Stimulated activated CD4-positive, alpha-beta T cell treated with anti-CD3 and anti-CD28 coated beads, Interleukin-15, amount 100 ng/mL, for 1 hour (primary cell): ENCODE data around the gene WNT7A.
A peak's percentile ranks its signal among the peaks of the same experiment; 100 is the strongest.
"Not testable (repeated sequence)": the region's sequence is repeated elsewhere in the genome, so short reads cannot be mapped to it uniquely, and the experiment has no call there.

Experiments
- DNase-seq, 2 donors: peaks; one replicate each; pipeline ENCODE4 v3.0.0-alpha.2; 2020; ENCODE audit warnings: low read depth in 1 of 2, low spot score in 1 of 2

Gene WNT7A

DNA sequence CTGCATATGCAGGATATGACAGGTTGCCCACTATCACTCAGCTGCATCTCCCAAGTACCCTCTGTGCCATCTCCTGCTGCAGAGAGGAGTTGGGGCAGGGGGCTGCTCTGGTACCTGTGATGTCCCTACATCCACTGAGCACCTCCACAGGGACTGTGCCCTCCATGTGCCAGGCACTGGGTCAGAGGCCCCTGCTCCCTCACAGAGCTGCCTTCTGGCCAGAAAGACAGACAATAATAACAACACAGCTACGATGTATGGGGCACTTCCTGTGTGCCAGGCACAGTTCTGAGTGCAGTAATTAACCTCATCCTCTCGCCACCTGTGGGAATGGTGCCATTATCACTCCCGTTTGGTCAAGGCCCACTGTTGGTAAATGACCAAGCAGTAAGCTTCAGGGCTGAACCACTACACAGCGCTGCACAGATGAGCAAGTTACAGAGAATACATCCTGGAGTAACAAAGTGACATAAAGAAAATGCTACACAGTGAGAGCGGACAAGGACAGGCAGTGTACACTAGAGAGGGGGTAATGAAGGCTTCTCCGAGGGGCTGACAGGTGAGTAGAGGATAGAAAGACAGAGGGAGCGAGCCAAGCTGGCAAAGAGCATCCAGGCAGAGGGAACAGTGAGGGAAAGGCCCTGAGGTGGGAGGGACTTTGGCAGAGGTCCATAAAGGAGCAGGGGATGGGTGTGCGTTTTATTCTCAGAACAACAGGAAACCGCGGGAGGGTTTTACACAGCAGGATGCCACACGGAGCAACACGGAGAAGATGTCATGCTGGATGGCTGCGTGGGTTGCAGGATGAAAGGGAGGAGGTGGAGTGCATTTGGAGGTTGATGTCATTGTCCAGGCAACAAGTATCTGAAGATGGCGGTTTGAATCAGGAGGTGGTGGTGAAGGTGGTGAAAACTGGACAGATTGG is 13.6 kb downstream of the WNT7A start:
- peak in 1 of 2 donors; percentile 28 for DNase-seq

DNA sequence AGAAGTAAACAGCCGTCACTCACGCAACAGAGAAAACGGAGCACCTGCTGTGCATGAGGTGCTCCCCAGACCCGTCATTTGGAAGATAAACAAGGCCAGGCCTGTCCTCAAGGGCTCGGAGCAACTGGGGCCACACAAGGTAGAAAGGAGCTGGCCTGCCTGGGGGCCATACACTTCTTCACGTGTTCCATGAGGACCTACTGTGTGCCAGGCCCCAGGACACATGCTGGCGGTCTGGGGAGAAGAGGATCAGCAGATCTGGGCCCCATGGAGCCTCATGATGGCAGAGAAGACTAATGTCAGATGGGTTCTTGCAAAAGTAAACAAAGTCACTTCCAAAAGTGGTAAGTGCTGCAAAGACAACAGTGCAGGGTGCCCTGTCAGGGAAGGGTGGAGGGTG is 14.3 kb downstream of the WNT7A start:
- no peak for DNase-seq

- DNase-seq, result no peak
Observed at GRCh38 chr3:13865106-13865505, 14.8 kb downstream of the WNT7A start.

DNA sequence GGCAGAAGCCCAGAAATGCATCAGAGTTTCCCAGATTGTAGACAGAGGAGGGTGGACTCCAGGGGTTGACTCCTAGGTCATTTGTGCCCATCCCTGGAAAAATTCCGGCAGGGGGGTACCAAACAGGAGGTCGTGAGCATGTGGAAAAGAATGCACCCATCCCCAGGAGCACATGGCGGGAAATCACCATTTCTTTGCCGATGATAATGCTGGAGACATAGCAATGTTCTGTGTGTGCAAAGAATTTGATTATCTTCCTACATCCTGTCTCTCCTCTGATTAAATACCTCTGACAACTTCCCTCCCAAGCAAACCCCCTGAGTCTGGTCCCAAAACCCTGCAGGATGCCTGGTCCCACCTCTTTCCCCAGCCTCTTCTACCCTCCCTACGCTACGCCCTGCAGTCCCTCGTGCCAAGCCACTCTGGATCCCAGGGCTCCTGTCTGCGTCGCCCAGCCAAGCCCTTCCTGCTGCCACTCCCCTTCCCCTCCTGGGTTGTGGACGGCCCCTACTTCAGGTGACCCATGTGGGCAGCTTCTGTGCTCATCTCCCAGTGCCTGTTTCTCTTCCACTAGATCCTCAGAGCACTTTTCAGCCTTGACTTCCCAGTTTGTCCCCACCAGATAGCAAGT is 15.8 kb downstream of the WNT7A start:
- DNase-seq, result no peak

DNA sequence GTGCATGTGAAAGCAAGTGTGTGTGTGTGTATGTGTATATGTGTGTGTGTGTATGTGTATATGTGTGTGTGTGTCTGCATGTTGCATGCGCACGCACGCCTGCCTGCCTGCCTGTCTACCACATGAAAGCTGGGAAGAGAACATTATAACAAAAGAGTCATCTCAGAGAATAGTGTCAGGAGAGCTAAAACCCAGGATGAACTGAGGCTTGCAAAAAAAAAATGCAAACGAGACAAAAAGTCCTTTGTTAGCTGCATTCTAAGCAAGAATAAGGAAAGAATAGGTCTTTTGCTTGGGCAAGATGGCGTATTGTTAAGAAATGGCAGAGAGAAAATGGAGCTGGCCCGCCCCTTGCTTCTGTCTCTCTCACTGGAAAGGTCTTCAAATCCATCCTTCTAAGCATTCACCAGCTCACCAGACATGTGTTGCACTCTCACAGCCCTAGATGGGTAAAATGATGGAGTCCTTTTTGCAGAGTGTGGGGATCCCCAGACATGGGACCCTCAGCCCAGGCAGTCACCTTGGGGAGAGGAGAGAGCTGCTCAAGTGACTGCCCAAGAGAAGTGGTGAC is 16.4 kb downstream of the WNT7A start:
- no peak for DNase-seq

DNA sequence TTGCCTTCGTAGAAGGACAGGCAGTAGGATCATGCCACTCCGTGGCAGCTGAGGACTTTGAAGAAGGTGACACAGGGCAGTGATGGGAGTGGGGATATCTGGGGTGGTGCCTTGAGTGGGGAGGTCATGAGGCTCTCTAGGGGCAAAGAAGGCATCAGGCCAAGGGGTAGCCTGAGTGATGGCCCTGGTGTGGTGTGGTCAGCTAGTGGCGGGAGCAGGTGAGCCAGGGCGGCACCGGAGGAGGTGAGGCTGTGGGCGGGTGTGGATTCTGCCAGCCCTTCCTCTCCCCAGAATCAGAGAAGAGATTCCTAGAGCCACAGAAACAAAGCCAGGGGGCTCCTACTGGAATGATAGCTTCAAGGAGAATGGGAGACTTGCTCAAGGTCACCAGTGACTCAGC is 18.4 kb downstream of the WNT7A start:
- no peak for DNase-seq

DNA sequence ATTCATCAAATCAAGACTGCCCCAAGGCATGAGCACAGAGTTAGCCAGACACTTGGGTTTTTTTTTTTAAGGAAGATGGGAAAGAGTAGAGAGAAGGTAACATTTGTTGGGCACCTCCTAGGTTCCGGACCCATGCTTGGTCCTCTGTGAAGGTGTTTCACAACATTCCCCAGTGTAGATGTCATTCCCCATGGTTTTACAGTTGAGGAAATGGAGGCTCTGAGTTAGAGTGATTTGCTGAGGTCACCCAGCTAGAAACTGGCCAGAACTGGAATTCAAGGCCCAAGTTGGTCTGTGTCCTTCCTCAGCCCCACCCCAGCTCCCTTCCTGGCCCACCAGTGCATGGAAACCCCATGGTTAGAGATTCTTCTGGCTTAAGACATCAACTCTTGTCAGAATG is 19.9 kb downstream of the WNT7A start:
- no peak for DNase-seq

DNA sequence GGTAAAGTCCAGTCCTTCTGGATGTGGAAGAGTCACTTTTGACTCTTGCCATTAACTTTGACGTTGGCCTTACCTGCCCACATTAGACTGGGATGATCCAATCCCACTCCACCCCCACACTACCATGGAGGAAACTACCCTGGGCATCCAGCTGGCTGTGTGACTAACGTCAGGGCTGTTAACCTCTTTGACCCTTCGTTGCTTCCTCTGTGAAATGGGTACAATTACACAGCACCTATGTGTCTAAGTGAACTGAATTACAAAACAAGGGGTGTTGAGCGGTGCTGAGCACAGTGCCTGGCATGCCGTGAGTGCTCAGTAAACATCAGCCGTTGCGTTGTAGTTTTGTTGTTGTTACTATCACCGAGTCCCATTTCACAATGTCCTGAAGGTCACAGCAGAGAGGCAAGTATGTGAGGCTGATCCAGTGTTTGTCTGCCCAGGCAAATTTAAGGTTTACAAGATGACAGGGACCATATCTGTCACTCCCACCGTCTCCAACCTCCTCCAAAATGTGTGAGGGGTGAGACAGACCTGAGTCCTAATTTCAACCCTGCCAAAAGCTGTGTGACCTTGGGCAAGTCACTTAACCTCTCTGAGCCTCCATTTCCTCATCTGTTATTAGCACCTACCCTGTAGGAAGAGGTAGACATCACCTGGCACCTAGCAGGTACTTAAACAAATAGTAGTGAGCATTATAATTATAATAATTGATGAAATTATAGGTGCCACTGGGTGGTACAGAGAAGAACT is 20.9 kb downstream of the WNT7A start:
- DNase-seq, result no peak

DNA sequence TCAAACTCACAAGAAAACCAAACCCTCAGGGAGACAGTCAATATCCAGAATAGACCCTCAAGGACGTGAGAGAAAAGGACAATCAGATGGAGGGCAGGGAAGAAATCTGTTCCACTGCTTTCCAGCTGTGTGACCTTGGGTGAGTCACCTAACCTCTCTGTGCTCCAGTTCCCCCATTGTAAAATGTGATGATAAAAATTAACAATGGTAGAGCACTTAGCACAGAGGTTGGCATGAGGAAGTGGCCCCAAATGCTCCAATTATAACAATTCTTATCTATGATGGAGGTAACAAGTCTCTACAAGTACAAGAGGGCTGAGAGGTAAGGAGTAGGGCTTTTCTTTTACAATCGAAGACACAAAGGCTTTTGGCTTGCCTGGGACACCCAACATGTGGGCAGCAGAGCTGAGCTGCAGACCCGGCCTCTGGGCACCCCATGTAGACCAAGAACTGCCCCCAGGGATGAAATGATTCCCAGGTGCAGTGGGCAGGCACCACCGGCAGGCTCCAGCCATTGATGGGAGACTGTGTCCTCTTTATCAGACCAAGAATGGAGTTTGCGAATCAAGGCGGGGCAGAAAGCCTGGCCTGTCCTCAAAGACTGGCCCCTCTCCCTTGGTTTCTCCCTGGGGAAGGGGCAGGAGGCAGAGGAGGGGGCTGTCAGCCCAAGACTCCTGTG is 22.0 kb downstream of the WNT7A start:
- no peak for DNase-seq

DNA sequence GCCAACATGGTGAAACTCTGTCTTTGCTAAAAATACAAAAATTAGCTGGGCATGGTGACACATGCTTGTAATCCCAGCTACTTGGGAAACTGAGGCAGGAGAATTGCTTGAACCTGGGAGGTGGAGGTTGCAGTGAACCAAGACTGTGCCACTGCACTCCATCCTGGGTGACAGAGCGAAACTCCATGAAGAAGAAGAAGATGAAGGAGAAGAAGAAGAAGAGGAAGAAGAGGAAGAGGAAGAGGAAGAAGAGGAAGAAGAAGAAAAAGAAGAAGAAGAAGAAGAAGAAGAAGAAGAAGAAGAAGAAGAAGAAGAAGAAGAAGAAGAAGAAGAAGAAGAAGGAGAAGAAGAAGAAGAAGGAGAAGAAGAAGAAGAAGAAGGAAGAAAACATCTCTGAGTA is 23.2 kb downstream of the WNT7A start:
- not testable (repeated sequence) for DNase-seq

DNA sequence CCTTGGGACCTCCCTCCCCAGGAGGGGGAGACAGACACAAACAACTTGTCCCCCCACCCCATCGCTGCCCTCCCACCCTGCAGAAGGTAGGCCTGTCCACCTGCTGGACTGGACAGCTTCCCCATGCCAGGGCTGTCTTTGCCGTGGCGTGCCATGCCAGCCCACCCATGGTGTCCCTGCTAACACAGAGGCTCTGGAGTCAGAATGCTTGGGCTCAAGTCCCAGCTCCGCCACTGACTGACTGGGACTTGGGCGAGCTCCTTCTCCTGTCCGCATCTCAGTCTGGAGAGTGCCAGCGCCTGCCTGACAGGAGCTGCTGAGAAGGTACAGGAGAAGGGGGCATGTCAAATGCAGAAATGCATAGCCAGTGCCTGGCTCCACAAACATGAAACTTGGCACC is 23.9 kb downstream of the WNT7A start:
- no peak for DNase-seq

DNA sequence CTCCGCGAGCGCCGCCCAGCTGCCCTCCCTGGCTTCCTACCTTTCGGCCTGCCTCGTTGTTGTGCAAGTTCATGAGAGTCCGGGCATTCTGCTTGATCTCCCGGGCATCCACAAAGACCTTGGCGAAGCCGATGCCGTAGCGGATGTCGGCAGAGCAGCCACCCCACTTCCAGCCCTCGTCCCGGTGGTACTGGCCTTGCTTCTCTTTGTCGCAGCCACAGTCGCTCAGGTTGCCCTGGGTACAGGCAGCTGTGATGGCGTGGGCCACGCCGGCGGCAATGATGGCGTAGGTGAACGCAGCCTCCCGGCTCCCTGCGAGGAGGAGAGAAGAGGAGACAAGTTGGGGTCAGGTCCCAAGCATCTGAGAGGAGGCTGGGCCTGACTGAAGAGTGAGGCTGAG is 25.4 kb downstream of the WNT7A start:
- DNase-seq, result no peak

DNA sequence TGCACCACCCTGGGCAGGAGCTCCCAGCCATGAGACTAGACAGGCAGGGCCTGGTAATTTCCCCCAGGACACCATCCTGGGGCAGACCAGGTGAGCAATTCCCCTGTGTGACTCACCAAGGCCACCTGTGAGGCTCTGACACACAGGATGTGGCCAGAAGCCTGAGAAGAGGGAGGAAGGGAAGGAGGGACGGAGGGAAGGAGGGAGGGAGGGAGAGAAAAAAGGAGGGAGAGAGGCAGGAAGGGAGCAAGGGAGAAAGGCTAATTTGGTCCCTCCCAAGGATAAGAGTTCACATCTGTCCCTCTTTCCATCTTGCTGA is 25.9 kb downstream of the WNT7A start:
- no peak for DNase-seq

GRCh38 chr3:13853256-13853977 is 26.5 kb downstream of the WNT7A start:
- DNase-seq, result no peak

GRCh38 chr3:13852638-13853009 is 27.2 kb downstream of the WNT7A start:
- DNase-seq, result no peak

GRCh38 chr3:13851997-13852637 is 27.8 kb downstream of the WNT7A start:
- no peak for DNase-seq

DNA sequence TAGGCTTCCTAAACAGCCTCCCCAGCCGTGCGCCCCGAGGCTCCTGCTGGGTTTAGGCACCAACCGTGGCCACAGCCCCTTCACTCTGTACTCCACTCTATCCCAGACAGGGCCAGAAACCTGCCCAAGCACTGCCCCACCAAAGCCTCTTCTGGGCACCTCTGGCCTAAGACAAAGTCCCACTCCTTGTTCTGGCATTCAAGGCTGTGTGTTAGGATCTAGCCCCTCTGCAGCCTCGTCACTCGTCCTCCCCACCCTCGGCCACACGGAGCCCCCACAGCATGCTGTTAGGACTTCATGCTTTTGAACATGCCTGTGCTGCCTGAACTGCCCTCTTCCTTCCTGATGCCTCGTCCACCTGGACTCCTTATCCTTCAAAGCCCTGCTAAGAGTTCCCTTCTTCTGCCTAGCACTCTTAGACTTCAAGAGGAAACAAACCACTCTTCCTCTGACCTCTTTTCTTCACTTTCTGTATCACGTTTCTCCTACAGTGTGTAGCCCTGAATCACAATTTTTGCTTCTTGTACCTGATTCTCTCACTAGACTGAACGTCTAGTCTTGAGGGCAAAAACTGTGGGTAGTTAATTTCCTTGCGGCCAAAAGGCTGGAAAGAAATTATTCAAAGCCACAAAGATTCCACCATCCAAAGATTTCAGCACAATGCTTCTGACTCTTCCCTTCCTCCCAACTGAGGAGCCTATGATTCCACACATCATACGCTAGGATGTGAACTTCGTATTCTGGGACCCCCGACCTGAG is 28.6 kb downstream of the WNT7A start:
- DNase-seq, result no peak

DNA sequence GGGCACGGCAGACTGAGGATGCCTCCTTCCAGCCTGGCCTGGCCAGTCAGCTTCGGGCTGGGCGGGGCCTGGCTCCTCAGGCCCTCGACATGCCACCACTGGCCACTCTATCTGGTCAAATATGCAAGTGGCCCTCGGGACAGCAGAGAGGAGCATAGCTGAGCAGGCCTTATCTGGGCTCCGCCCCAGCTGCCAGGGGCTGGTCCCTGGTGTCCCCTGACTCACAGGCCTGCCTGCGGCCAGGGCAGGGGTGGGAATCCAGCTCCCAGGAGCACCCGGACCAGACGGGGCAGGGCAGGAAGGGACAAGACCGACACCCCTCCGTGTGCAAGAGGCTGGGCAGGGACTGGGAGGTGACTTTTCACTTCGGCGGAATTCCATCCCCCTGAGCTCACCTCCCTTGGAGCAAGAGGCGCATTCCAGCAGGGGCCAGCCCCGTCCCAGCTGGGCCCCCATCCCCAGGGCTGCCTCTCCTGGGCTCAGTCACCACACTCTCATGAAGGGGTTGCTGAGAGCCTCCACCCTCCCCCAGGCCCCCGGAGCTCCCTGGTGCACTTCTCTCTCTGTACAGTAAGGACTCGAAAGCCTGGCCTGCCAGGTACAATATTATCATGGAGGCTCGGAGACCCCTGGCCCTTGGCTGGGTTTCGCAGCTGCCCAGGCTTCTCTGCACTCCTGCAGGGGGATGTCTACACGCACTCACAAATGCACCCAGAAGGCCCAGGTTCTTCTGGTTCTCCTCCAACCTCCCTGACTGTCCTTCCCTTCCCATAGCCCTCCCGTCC is 29.5 kb downstream of the WNT7A start:
- no peak for DNase-seq

- no peak for DNase-seq
Observed at GRCh38 chr3:13849018-13849417, 30.9 kb downstream of the WNT7A start.
